Measurements from ENCODE around the gene STAG3.
A peak's percentile ranks its signal among the peaks of the same experiment; 100 is the strongest.

STAG3 gene

GRCh38 chr7:100154651-100155491 is 22.8 kb upstream of the STAG3 start:
- no peak for DNase-seq

- no peak for DNase-seq
Measured at GRCh38 chr7:100155553-100156317, 22.0 kb upstream of the STAG3 start.

- DNase-seq: no peak
Measured at GRCh38 chr7:100156331-100157068, 21.2 kb upstream of the STAG3 start.

- no peak for DNase-seq
Measured at GRCh38 chr7:100157069-100157333, 20.7 kb upstream of the STAG3 start.

- no peak for DNase-seq
Measured at GRCh38 chr7:100157334-100158228, 20.1 kb upstream of the STAG3 start.

- peak; percentile 97 for DNase-seq
Measured at GRCh38 chr7:100158229-100159098, 19.3 kb upstream of the STAG3 start, which contains the start of gene TRAPPC14. Gene TRAPPC14, minus strand, starts transcription at chr7:100158723. Its CDS starts 224 bp downstream, at chr7:100158499.

DNA sequence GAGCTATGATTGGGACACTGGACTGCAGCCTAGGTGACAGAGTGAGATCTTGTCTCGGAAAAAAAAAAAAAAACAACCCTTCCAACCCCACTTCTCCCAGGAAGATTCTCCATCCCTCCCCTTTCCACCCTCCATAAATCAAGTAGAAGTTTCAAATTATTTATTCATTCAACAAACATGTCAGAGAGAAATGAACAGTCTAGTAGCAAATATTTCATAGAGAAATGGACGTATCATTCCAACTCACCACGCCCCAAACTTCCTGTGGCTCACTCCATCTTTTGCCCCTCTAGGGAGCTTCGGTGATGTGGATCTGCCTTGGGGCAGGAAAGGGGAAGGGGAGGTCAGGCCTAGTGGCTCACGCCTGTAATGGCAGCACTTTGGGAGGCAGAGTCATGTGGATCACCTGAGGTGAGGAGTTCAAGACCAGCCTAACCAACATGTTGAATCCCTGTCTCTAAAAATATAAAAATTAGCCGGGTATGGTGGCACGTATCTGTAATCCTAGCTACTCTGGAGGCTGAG is 18.6 kb upstream of the STAG3 start:
- DNase-seq: no peak

- DNase-seq: no peak
Measured at GRCh38 chr7:100160067-100160466, 17.7 kb upstream of the STAG3 start.

DNA sequence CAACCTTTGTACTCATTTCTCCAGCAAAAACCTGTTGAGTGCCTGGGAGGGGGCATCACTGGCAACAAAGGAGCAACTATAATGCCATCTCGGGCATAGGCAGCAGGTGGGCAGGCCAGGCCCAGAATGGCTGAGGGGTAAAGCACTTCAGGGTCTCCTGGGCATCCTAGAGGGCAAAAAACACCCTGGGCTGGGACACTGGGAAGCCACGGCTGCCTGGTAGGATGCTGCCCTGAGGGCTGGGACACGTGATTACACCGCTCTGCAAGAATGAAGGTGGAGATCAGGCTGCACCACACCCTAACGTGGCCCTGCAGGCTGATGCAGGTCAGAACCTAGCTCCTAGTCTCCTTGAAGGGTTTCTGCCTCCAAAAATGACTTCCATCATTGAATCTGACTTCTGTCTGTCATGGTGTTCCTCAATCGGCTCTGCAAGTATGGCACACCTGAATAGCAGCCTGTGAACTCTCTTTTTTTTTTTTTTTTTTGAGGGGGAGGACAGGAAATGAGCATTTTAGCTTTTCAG is 14.6 kb upstream of the STAG3 start:
- no peak for DNase-seq

DNA sequence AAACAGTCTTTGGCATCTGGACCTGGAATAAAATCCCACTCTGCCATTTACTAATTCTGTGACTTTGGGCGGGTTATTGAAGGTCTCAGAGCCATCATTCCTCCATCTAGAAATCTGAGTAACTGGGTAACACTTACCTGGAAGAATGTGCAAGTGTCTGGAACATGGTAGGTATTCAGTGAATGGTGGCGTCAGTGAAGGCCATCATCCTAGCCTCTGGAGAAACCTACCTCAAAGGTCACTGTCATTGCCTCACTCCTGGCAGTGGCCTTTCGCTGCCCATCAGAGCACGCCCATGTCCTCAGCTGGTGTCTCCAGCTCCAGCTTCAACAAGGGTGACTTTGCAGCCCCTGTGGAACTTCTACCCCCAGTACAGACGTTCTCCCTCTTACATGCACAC is 13.8 kb upstream of the STAG3 start:
- no peak for DNase-seq

GRCh38 chr7:100166317-100166940 is 11.3 kb upstream of the STAG3 start:
- peak; percentile 36 for DNase-seq

- DNase-seq: no peak
Measured at GRCh38 chr7:100166970-100167911, 10.5 kb upstream of the STAG3 start.

DNA sequence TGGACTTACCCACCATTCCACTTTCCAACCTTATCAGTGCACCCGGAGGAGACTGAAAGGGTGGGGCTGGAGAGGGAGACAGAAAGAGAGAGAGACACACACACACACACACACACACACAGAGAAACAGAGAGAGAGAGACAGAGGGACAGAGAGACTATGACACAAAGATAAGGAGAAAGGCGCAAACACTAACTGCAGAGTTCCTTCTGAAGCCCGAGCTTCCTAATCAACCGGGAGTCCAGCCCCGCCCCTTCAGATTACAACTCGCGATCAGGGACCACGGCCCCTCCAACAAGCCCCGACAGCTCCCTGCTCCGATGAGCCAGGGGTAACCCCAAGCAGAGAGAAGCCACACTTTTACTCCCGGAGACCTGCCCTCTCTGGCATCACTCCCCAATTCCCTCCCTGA is 9.8 kb upstream of the STAG3 start:
- no peak for DNase-seq

DNA sequence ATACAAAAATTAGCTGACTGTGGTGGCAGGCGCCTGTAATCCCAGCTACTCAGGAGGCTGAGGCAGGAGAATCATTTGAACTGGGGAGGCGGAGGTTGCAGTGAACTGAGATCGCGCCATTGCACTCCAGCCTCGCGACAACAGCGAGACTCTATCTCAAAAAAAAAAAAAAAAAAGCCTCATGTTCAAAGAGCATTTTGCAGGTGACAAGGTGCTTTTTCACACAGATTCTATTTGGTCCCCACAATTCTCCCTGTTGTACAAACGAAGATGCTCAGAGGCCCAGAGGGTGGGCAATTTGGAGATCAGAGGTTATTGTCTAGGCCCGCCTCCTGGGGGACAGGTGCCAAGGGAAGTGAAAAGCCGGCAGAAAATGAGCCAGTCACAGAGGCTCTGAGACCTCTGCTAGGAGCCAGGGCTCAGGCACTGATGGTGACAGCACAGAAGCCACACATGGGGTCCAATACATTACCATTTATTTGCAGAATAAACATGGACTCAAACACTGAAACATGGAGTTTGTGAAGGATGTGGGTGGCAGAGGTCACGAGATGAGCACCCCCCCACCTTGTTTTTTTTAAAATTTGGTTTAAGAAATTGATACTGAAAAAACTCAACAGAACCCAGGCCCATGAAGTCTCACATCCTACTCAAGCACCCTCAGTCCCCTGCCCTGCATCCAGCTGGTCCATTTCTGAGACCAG is 8.4 kb upstream of the STAG3 start:
- DNase-seq: no peak

DNA sequence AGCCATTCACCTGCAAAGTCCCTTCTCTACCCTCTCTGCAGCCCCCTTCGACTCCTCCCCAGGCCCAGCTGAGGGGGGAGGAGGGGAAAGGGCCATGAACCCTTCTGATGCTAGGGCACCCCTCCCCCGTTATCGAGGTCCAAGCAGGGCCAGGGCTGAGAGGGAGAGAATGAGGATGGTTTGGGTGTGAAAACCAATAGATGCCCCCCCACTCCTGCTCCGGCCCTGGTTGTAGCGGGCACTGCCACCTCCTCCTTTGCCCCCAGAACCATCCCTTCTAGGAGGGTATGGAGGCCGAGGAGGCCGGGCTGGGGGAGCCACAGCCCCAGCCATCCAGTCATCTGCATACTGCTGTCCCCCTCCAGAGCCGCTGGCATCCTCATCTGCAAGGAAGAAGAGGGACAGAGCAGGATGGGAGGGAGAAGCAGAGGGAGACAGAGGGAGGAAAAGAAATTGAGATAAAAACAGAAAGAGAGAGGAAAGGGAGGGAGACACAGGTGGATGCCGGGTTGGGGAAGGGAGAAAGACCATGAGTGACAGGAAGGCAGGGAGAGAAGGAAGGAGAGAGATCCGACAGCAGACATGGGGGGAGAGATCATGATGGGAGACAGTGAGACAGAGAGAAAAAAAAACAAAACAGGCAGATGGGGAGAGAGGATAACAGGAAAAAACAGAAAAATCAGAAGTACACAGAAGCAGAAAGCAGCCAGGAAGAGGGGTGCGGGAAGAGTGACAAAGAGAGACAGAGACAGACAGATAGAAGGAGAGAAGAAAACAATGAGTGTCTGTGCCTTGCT is 7.4 kb upstream of the STAG3 start:
- no peak for DNase-seq

- no peak for DNase-seq
Measured at GRCh38 chr7:100171087-100171681, 6.5 kb upstream of the STAG3 start.

- no peak for DNase-seq
Measured at GRCh38 chr7:100171840-100172239, 5.9 kb upstream of the STAG3 start.
